Measurements from ENCODE around the gene BAZ1B.

BAZ1B gene

GRCh38 chr7:73443548-73444255 is 78.4 kb downstream of the BAZ1B start:
- no peak for TF ChIP-seq CTCF (IDR thresholded peaks at IDR 0.05; ENCODE audit: low read depth, low read length, missing control alignments)
- DNase-seq (ENCODE audit: extremely low read depth, low read depth): no peak
- H3K4me3 ChIP-seq (replicated peaks; ENCODE audit: low read depth, low read length): no peak overlapping the region

GRCh38 chr7:73442903-73443500 is 79.1 kb downstream of the BAZ1B start:
- no peak for TF ChIP-seq CTCF (IDR thresholded peaks at IDR 0.05; ENCODE audit: low read depth, low read length, missing control alignments)
- no peak overlapping the region for H3K4me3 ChIP-seq (replicated peaks; ENCODE audit: low read depth, low read length)
- DNase-seq (ENCODE audit: extremely low read depth, low read depth): no peak

- no peak for TF ChIP-seq CTCF (IDR thresholded peaks at IDR 0.05; ENCODE audit: low read depth, low read length, missing control alignments)
- no peak for DNase-seq (ENCODE audit: extremely low read depth, low read depth)
- no peak overlapping the region for H3K4me3 ChIP-seq (replicated peaks; ENCODE audit: low read depth, low read length)
Observed at GRCh38 chr7:73442222-73442902, 79.7 kb downstream of the BAZ1B start.

- DNase-seq (ENCODE audit: extremely low read depth, low read depth): no peak
- no peak for TF ChIP-seq CTCF (IDR thresholded peaks at IDR 0.05; ENCODE audit: low read depth, low read length, missing control alignments)
- no peak overlapping the region for H3K4me3 ChIP-seq (replicated peaks; ENCODE audit: low read depth, low read length)
Observed at GRCh38 chr7:73439410-73439704, 82.7 kb downstream of the BAZ1B start.

GRCh38 chr7:73438547-73439409 is 83.3 kb downstream of the BAZ1B start:
- no peak for TF ChIP-seq CTCF (IDR thresholded peaks at IDR 0.05; ENCODE audit: low read depth, low read length, missing control alignments)
- no peak for DNase-seq (ENCODE audit: extremely low read depth, low read depth)
- H3K4me3 ChIP-seq (replicated peaks; ENCODE audit: low read depth, low read length): no peak overlapping the region

- no peak for DNase-seq (ENCODE audit: extremely low read depth, low read depth)
- H3K4me3 ChIP-seq (replicated peaks; ENCODE audit: low read depth, low read length): no peak overlapping the region
- no peak for TF ChIP-seq CTCF (IDR thresholded peaks at IDR 0.05; ENCODE audit: low read depth, low read length, missing control alignments)
Observed at GRCh38 chr7:73437621-73438416, 84.3 kb downstream of the BAZ1B start.

All from HFF-Myc (cell line).